ENCODE measurements around the gene TMEM253.

GRCh38 chr14:21055432-21056117, 45.3 kb upstream of the TMEM253 start:
- TF ChIP-seq CTCF (IDR thresholded peaks at IDR 0.05; ENCODE audit: insufficient read depth, low read depth, low read length) = no peak
- no peak for TF ChIP-seq EZH2 (IDR thresholded peaks at IDR 0.05; ENCODE audit: insufficient read depth, low read length)

Data from astrocyte (in vitro differentiated cells and primary cell).